ENCODE measurements around the gene ADAM23.

GRCh38 chr2:206610451-206610850 lies 167.1 kb downstream of the ADAM23 start:
- TF ChIP-seq CTCF (IDR thresholded peaks at IDR 0.05) (no peak), POLR2A (IDR thresholded peaks at IDR 0.05) (no peak)

Measured in body of pancreas (tissue), 4 donors.